Measurements from ENCODE around the gene MARK1.

Gene MARK1

DNA sequence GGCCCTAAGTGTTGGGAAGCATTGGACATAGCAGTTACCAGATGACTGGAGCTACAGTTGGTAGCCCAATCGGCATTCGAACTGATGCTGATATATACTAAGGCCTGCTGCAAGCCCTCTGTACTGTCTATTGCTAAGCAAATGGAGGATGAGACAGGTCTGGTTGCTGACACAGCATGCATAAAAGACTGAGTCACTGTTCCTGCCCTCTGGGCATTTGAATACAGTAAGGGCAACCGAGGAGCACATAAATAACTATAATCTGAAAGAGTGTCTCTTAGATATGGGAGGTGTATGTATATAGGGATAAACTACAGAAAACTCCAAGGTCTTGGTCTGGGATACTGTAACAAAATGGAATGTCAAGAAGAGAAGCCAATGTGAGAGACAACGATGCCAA, 16.8 kb upstream of the MARK1 start:
- H3F3A ChIP-seq (ENCODE audit: insufficient read depth, low read length): no peaks in the 10 kb centered on the region
- H3K27me3 ChIP-seq (replicated peaks; ENCODE audit: insufficient read depth, low read length): no peaks in the 10 kb centered on the region
- H3K9me3 ChIP-seq (replicated peaks; ENCODE audit: insufficient read depth, low read length): no peaks in the 10 kb centered on the region
- no peaks in the 10 kb centered on the region for H3K9me2 ChIP-seq (replicated peaks; ENCODE audit: insufficient read depth, low read length)
- no peak overlapping the region for H3K4me2 ChIP-seq (ENCODE audit: low read depth, low read length)
- no peak overlapping the region for H3K27ac ChIP-seq (ENCODE audit: low read length)
- no peak overlapping the region for H3K4me3 ChIP-seq (ENCODE audit: low read length)
- no peaks in the 10 kb centered on the region for H4K20me1 ChIP-seq (ENCODE audit: insufficient read depth, low read length)
- no peaks in the 10 kb centered on the region for H3K79me2 ChIP-seq (ENCODE audit: low read length)
- TF ChIP-seq EZH2 (optimal IDR thresholded peaks at IDR 0.05; ENCODE audit: low read depth, low read length) (no peak), EZH2phosphoT487 (IDR thresholded peaks at IDR 0.05; ENCODE audit: low read length) (no peak)
- TF ChIP-seq, protein P1, sequence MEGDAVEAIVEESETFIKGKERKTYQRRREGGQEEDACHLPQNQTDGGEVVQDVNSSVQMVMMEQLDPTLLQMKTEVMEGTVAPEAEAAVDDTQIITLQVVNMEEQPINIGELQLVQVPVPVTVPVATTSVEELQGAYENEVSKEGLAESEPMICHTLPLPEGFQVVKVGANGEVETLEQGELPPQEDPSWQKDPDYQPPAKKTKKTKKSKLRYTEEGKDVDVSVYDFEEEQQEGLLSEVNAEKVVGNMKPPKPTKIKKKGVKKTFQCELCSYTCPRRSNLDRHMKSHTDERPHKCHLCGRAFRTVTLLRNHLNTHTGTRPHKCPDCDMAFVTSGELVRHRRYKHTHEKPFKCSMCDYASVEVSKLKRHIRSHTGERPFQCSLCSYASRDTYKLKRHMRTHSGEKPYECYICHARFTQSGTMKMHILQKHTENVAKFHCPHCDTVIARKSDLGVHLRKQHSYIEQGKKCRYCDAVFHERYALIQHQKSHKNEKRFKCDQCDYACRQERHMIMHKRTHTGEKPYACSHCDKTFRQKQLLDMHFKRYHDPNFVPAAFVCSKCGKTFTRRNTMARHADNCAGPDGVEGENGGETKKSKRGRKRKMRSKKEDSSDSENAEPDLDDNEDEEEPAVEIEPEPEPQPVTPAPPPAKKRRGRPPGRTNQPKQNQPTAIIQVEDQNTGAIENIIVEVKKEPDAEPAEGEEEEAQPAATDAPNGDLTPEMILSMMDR (IDR thresholded peaks at IDR 0.05; ENCODE audit: low read length): no peak
- H3K4me1 ChIP-seq (ENCODE audit: low read length): no peaks in the 10 kb centered on the region
- H3K36me3 ChIP-seq (replicated peaks; ENCODE audit: insufficient read depth, low read length): no peaks in the 10 kb centered on the region
- H2AFZ ChIP-seq (ENCODE audit: low read length): no peak overlapping the region
- no peak for DNase-seq
- no peak overlapping the region for H3K9ac ChIP-seq (ENCODE audit: low read length)

DNA sequence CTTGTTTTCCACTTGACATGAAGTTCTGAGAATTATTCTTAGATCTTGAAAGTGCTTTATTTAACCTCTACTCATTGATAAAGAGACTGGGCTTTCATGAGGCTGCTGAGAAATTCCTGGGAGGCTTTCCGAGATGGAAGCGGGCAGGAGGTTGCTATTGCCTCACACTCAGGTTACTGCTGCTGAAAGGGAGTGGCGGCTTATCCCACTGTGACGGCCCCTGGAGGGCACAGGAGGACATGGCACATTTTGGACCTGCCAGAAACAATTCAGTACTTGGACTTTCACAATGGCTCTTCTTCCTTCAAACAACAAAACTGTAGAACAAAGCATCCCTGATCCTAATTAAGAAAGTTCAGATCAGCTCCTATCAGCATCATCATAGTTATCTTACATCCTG, 16.2 kb upstream of the MARK1 start:
- no peaks in the 10 kb centered on the region for H3K79me2 ChIP-seq (ENCODE audit: low read length)
- no peaks in the 10 kb centered on the region for H4K20me1 ChIP-seq (ENCODE audit: insufficient read depth, low read length)
- H3K9me3 ChIP-seq (replicated peaks; ENCODE audit: insufficient read depth, low read length): no peaks in the 10 kb centered on the region
- no peaks in the 10 kb centered on the region for H3K36me3 ChIP-seq (replicated peaks; ENCODE audit: insufficient read depth, low read length)
- no peak overlapping the region for H2AFZ ChIP-seq (ENCODE audit: low read length)
- TF ChIP-seq, protein P1 (IDR thresholded peaks at IDR 0.05; ENCODE audit: low read length): no peak
- TF ChIP-seq EZH2phosphoT487 (IDR thresholded peaks at IDR 0.05; ENCODE audit: low read length) (no peak), EZH2 (optimal IDR thresholded peaks at IDR 0.05; ENCODE audit: low read depth, low read length) (no peak)
- H3K27ac ChIP-seq (ENCODE audit: low read length): no peak overlapping the region
- no peaks in the 10 kb centered on the region for H3K9me2 ChIP-seq (replicated peaks; ENCODE audit: insufficient read depth, low read length)
- H3K4me3 ChIP-seq (ENCODE audit: low read length): no peak overlapping the region
- no peaks in the 10 kb centered on the region for H3K27me3 ChIP-seq (replicated peaks; ENCODE audit: insufficient read depth, low read length)
- no peaks in the 10 kb centered on the region for H3F3A ChIP-seq (ENCODE audit: insufficient read depth, low read length)
- H3K4me1 ChIP-seq (ENCODE audit: low read length): no peaks in the 10 kb centered on the region
- no peak overlapping the region for H3K4me2 ChIP-seq (ENCODE audit: low read depth, low read length)
- no peak for DNase-seq
- no peak overlapping the region for H3K9ac ChIP-seq (ENCODE audit: low read length)

DNA sequence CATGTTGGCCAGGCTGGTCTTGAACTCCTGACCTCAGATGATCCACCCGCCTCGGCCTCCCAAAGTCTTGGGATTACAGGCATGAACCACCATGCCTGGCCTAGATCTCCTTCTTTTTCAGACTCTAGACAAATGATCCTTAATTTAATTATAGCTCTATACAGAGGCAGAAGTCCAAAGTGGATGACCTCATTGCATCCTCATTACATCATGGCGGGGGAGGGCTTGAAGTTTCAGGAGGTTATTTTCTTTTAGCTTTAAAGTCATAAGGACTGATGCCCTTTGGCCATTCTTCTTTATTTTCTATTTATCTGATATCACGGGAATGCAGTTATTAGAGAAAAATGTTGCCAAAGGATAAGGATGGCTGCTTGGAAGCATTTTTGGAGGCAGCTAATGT, 14.1 kb upstream of the MARK1 start:
- no peaks in the 10 kb centered on the region for H3K9me3 ChIP-seq (replicated peaks; ENCODE audit: insufficient read depth, low read length)
- H3K9me2 ChIP-seq (replicated peaks; ENCODE audit: insufficient read depth, low read length): no peaks in the 10 kb centered on the region
- no peak overlapping the region for H3K27ac ChIP-seq (ENCODE audit: low read length)
- TF ChIP-seq, protein P1 (IDR thresholded peaks at IDR 0.05; ENCODE audit: low read length): no peak
- TF ChIP-seq EZH2phosphoT487 (IDR thresholded peaks at IDR 0.05; ENCODE audit: low read length) (no peak), EZH2 (optimal IDR thresholded peaks at IDR 0.05; ENCODE audit: low read depth, low read length) (no peak)
- H2AFZ ChIP-seq (ENCODE audit: low read length): no peak overlapping the region
- no peaks in the 10 kb centered on the region for H3F3A ChIP-seq (ENCODE audit: insufficient read depth, low read length)
- H3K9ac ChIP-seq (ENCODE audit: low read length): no peak overlapping the region
- H3K27me3 ChIP-seq (replicated peaks; ENCODE audit: insufficient read depth, low read length): no peaks in the 10 kb centered on the region
- no peaks in the 10 kb centered on the region for H3K4me1 ChIP-seq (ENCODE audit: low read length)
- H3K4me2 ChIP-seq (ENCODE audit: low read depth, low read length): no peak overlapping the region
- no peaks in the 10 kb centered on the region for H4K20me1 ChIP-seq (ENCODE audit: insufficient read depth, low read length)
- no peak for DNase-seq
- no peaks in the 10 kb centered on the region for H3K36me3 ChIP-seq (replicated peaks; ENCODE audit: insufficient read depth, low read length)
- no peaks in the 10 kb centered on the region for H3K79me2 ChIP-seq (ENCODE audit: low read length)
- no peak overlapping the region for H3K4me3 ChIP-seq (ENCODE audit: low read length)
